ENCODE data around the gene ARHGEF12. TPM values are rescaled to one million over a fixed set of nuclear protein-coding genes. Genes with fewer than 3 reads are reported as not detected.

The ARHGEF12 gene
- total RNA-seq, 4 donors from 2014 or later = 75.9 to 116 (median 94.3) TPM

DNA sequence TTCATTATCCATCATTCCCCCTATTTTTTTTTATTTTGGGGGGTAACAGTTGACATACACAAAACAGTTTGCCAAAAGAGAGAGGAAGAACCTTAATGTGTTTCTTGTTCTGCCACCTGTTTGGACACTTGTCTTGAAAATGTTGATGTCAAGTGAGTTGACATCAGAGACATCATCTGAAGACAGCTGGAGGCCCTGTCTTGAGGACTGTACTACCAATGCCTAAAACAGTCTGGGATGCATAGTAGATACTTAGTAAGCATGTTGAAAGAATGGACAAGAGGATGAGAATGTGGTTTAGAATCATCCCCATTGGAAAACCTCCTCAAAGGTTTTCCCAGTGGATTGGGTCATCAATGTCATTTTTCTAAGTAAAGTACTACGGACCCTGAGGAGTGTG, 2.4 kb upstream of the ARHGEF12 start:
- WGBS, 2 donors (ENCODE audit: low coverage in 1 of 2) = 81% methylated on average over 1 of the region's 1 CpG; no CpG with 5 or more reads in 1 of the 2 donors

GRCh38 chr11:120334332-120334731, 1.9 kb upstream of the ARHGEF12 start:
- peaks cover 0 to 29% (median 20%) of the 10 kb centered on the region in 4 donors for H3K4me1 ChIP-seq
- no peaks in the 10 kb centered on the region for H3K9me3 ChIP-seq
- H3K27me3 ChIP-seq = no peaks in the 10 kb centered on the region
- in situ Hi-C loops (cut with MboI; ENCODE audit: low pct_ligation_motif_present in 1 of 4, low pct_unique_long_range_greater_than_20kb in 1 of 4, low sequenced_read_pairs in 3 of 4) (loop anchor here in 1 of 4 donors (25.0 kb wide), 1 partner anchor 103 kb away; no protein-coding TSS in a partner anchor), intact Hi-C loops (cut with DNase I; ENCODE audit: low total_unique reads) (loop anchor here (2.0 kb wide), 1 partner anchor 96 kb away; no protein-coding TSS in a partner anchor)
- no peak for DNase-seq
- no peak overlapping the region for H3K4me3 ChIP-seq
- WGBS, 2 donors (ENCODE audit: low coverage in 1 of 2) = 48 to 80% methylated on average over 1 of the region's 1 CpG
- no peak for TF ChIP-seq EP300 (IDR thresholded peaks at IDR 0.05; ENCODE audit: low read depth)
- TF ChIP-seq, protein P1, sequence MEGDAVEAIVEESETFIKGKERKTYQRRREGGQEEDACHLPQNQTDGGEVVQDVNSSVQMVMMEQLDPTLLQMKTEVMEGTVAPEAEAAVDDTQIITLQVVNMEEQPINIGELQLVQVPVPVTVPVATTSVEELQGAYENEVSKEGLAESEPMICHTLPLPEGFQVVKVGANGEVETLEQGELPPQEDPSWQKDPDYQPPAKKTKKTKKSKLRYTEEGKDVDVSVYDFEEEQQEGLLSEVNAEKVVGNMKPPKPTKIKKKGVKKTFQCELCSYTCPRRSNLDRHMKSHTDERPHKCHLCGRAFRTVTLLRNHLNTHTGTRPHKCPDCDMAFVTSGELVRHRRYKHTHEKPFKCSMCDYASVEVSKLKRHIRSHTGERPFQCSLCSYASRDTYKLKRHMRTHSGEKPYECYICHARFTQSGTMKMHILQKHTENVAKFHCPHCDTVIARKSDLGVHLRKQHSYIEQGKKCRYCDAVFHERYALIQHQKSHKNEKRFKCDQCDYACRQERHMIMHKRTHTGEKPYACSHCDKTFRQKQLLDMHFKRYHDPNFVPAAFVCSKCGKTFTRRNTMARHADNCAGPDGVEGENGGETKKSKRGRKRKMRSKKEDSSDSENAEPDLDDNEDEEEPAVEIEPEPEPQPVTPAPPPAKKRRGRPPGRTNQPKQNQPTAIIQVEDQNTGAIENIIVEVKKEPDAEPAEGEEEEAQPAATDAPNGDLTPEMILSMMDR (IDR thresholded peaks at IDR 0.05) = no peak
- TF ChIP-seq POLR2AphosphoS5 (IDR thresholded peaks at IDR 0.05) = no peak
- TF ChIP-seq POLR2A (IDR thresholded peaks at IDR 0.05) = no peak
- peak overlapping the region in 3 of 4 donors; percentile 94 to 100 (median 99) for H3K27ac ChIP-seq
- no peaks in the 10 kb centered on the region for H3K36me3 ChIP-seq

More for the DNA sequence above, 2.4 kb upstream of the ARHGEF12 start:
- in situ Hi-C loops (cut with MboI; ENCODE audit: low pct_ligation_motif_present in 1 of 4, low pct_unique_long_range_greater_than_20kb in 1 of 4, low sequenced_read_pairs in 3 of 4) (loop anchor here in 1 of 4 donors (25.0 kb wide), 1 partner anchor 104 kb away; no protein-coding TSS in a partner anchor), intact Hi-C loops (cut with DNase I; ENCODE audit: low total_unique reads) (loop anchor here (2.0 kb wide), 1 partner anchor 97 kb away; no protein-coding TSS in a partner anchor)
- Histone ChIP-seq H3K4me3 (no peak overlapping the region), H3K36me3 (no peaks in the 10 kb centered on the region), H3K27ac (no peak overlapping the region), H3K27me3 (no peaks in the 10 kb centered on the region), H3K9me3 (no peaks in the 10 kb centered on the region), H3K4me1 (peaks cover 0 to 24% (median 15%) of the 10 kb centered on the region in 4 donors)
- no peak for TF ChIP-seq EP300 (IDR thresholded peaks at IDR 0.05; ENCODE audit: low read depth)
- TF ChIP-seq POLR2AphosphoS5 (IDR thresholded peaks at IDR 0.05) = no peak
- TF ChIP-seq, protein P1 (IDR thresholded peaks at IDR 0.05) = no peak
- no peak for TF ChIP-seq POLR2A (IDR thresholded peaks at IDR 0.05)
- DNase-seq = no peak

GRCh38 chr11:120334894-120335462, 1.2 kb upstream of the ARHGEF12 start:
- in situ Hi-C loops (cut with MboI; ENCODE audit: low pct_ligation_motif_present in 1 of 4, low pct_unique_long_range_greater_than_20kb in 1 of 4, low sequenced_read_pairs in 3 of 4) = loop anchor here in 1 of 4 donors (25.0 kb wide), 1 partner anchor 102 kb away; no protein-coding TSS in a partner anchor
- TF ChIP-seq EP300 (IDR thresholded peaks at IDR 0.05; ENCODE audit: low read depth) (peak; percentile 77), POLR2AphosphoS5 (IDR thresholded peaks at IDR 0.05) (peak; percentile 69 to 82 (median 80)), POLR2A (IDR thresholded peaks at IDR 0.05) (no peak)
- TF ChIP-seq, protein P1 (IDR thresholded peaks at IDR 0.05) = peak; percentile 66 to 77 (median 69)
- Histone ChIP-seq H3K4me3 (peak overlapping the region in 3 of 4 donors; percentile 72 to 99 (median 85)), H3K9me3 (no peaks in the 10 kb centered on the region), H3K4me1 (peaks cover 2 to 36% (median 25%) of the 10 kb centered on the region in 4 donors), H3K27me3 (no peaks in the 10 kb centered on the region), H3K36me3 (no peaks in the 10 kb centered on the region), H3K27ac (peak overlapping the region; percentile 94 to 100 (median 98))
- DNase-seq = peak; percentile 74
- 0 to 1% methylated on average over 8 of the region's 8 CpGs for WGBS, 2 donors (ENCODE audit: low coverage in 1 of 2)
- intact Hi-C loops (cut with DNase I; ENCODE audit: low total_unique reads) = loop anchor here (2.0 kb wide), 1 partner anchor 96 kb away; no protein-coding TSS in a partner anchor

DNA sequence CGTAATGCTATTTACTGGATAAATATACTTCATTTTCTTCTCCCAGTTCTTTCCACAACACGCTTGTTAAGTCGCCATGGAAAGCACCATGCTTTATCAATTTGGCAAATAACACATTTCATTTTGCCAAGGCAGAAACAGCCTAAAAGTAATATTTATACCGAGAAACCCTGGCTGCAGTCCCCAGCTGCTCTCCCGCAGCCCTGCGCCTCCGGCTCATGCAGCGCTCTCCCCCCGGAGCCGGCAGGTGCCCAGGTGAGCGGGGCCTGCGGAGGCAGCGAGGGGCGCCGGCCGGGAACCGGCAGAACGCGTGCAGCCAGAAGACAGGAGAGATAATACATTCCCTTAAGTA, 681 bp upstream of the ARHGEF12 start:
- H3K4me3 ChIP-seq = peak overlapping the region; percentile 54 to 99 (median 78)
- H3K27me3 ChIP-seq = no peaks in the 10 kb centered on the region
- TF ChIP-seq, protein P1 (IDR thresholded peaks at IDR 0.05) = peak in 1 of 5 experiments; percentile 11
- TF ChIP-seq POLR2AphosphoS5 (IDR thresholded peaks at IDR 0.05) (no peak), POLR2A (IDR thresholded peaks at IDR 0.05) (no peak)
- in situ Hi-C loops (cut with MboI; ENCODE audit: low pct_ligation_motif_present in 1 of 4, low pct_unique_long_range_greater_than_20kb in 1 of 4, low sequenced_read_pairs in 3 of 4) (loop anchor here in 1 of 4 donors (25.0 kb wide), 1 partner anchor 102 kb away; no protein-coding TSS in a partner anchor), intact Hi-C loops (cut with DNase I; ENCODE audit: low total_unique reads) (loop anchor here (2.0 kb wide), 1 partner anchor 95 kb away; no protein-coding TSS in a partner anchor)
- H3K4me1 ChIP-seq = peaks cover 4 to 41% (median 31%) of the 10 kb centered on the region in 4 donors
- peak overlapping the region; percentile 94 to 100 (median 98) for H3K27ac ChIP-seq
- no peaks in the 10 kb centered on the region for H3K36me3 ChIP-seq
- no peak for DNase-seq
- H3K9me3 ChIP-seq = no peaks in the 10 kb centered on the region
- WGBS, 2 donors (ENCODE audit: low coverage in 1 of 2) = 1 to 3% methylated on average over 3 to 19 of the region's 19 CpGs

Measured in transverse colon (tissue), 4 donors.